T follicular helper cell (primary cell): ENCODE data around the gene CLSTN1.
"Not testable (repeated sequence)": the region's sequence is repeated elsewhere in the genome, so short reads cannot be mapped to it uniquely, and the experiment has no call there.

Experiments
- DNase-seq: peaks from one replicate; pipeline ENCODE4 v3.0.0-alpha.2; 2020; ENCODE audit warnings: low read depth

CLSTN1 gene

DNA sequence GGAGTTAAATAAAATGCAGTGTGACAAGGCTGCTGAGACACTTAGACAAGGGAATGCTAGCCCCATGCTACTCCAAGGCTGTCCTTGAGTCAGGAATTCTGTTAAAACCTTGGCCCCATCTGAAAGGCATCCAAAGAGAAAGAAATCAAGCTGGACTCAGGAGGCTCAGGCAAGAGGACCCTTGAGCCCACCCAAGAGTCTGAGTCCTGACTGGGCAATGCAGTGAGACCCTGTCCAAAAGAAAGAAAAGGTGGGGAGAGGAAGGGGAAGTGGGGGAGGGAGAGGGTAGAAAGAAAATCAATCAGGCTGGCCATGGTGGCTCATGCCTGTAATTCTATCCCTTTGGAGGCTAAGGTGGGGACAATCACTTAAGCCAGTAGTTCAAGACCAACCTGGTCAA is 26.7 kb downstream of the CLSTN1 start:
- no peak for DNase-seq

DNA sequence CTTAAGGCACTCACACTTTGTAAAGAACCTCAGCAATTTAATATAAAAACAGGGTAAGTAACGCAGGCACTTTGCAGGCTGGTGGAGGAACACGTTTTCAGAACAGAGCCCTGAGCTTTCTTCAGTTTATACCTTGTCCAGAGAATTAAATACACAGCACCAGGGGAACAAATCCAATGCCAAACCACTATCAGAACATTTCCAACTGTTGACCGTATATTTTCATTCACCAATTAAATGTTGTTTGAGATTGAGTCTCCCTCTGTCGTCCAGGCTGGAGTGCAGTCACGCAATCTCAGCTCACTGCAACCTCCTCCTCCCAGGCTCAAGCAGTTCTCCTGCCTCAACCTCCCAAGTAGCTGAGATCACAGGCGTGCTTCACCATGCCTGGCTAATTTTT is 29.7 kb downstream of the CLSTN1 start:
- no peak for DNase-seq

DNA sequence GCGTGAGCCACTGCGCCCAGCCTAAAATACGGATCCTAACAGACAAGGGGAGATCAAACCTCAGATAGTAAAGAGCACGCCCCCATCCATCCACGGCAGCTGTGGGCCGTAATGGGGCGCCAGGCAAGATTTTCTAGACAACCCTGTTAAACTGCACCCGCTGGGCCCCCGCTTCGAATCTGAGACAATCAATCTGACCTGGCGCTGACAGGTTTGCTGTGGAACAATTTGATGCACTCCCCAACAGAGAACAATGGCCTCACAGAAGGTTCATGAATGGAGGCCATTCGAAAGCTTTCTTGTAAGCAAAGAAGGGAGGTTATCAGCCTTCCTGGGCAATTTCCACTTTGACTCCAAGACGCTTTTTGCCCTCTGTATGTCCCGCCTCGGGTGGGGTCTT is 30.5 kb downstream of the CLSTN1 start:
- DNase-seq: no peak

DNA sequence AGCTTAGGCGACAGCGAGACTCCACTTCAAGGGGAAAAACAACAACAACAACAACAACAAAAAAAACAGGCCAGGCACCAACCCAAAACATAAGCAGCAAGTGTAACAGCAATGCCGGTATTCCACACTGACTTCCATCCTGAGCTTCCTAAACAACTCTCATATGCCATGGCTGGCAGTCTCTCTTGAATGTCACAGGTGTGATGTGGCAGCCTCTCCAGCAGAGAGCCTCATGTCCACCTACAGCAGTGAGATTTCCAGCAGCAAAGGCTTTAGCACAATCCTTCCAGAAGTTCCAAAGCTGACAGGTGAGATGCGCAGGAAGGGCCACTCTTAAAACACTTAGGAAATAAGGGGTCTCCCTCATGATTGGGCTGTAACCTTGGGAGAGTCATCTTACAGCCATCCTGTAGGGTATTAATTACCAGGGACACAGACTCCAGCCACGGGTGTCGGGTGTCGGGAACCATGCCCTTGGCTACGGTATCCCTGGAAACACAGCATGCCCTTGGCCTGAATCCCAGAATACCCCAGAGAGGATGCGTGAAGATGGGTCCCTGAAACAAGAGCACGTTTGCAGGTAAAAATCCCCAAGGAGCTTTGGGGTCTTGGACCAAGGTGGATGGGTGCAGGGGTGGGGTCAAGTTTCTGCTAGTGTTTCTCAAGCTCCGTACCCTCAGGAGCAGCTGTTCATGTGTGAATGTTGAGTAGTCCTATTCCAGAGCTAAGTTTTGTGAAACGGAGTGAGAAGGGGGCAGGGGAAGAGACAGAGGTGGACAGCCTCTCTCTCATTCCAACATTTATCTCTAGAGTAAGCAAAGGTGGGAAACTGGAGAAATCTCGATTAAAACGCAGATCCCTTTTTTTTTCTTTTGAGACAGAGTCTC is 31.4 kb downstream of the CLSTN1 start:
- no peak for DNase-seq

DNA sequence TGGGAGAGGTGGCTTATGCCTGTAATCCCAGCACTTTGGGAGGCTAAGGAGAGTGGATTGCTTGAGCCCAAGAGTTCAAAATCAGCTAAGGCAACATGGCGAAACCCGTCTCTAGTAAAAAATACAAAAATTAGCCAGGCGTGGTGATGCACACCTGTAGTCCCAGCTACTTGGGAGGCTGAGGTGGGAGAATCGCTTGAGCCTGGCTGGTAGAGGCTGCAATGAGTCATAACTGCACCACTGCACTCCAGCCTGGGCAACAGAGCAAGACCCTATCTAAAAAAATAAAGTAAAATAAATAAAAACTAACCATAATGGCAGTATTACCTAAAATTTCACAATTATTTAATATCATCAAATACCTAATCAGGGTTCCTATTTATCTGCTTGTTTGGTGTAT is 34.1 kb downstream of the CLSTN1 start:
- DNase-seq: not testable (repeated sequence)

DNA sequence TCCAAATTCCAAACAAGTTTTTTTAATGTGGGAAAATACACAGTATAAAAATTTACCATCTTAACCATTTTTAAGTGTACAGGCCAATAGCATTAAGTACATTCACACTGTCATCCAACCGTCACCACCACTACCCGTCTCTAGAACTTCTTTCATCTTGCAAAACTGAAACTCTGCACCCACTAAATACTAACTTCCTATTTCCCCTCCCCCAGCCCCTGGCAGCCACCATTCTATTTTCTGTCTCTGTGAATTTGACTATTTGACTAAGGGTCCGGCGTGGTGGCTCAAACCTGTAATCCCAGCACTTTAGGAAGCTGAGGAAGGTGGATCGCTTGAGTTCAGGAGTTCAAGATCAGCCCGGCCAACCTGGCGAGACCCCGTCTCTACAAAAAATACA is 36.1 kb downstream of the CLSTN1 start:
- peak; percentile 44 for DNase-seq

DNA sequence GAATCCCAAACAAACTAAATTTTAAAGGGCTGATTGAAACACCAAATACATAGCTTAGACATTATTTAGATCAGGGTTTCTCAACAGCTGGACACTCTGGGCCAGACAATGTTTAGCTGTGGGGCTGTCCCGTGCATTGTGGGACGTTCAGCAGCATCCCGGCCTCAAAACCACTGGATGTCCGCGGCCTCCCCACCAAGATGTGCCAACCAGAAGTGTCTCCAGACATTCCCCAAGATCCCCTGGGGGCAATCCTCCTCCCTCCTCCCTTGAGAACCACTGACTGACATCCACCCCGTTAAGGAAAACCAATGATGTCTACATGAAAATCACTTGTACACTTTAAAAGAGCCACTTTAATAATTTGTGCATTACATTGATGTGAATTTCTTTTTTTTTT is 38.4 kb downstream of the CLSTN1 start:
- no peak for DNase-seq

DNA sequence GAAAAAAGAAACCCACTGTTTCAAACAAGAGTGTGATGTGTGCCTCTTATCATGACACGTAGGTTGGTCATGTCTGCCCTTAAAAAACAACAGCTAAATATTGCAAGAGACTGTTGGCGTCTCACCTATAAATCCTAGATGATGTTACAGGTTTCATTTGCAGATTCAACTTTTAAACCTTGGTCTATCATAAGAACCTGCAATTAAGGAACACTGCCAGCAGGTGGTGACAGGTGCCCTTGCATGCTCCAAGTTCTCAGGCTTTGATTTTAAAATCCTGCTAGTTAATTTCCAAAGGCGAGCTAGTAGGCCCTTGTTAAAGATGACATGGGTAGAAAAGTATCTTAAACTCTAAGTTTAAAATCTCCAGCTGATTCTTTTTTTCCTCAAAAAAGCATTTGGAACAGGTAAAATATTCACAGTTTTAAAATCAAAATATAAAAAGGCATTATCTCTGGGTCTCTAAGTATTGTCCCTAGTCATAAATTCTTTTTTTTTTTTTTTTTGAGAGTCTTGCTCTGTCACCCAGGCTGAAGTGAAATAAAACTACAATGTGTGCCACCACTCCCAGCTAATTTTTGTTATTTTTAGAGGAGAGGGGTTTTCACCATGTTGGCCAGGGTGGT is 39.1 kb downstream of the CLSTN1 start:
- DNase-seq: peak; percentile 61

DNA sequence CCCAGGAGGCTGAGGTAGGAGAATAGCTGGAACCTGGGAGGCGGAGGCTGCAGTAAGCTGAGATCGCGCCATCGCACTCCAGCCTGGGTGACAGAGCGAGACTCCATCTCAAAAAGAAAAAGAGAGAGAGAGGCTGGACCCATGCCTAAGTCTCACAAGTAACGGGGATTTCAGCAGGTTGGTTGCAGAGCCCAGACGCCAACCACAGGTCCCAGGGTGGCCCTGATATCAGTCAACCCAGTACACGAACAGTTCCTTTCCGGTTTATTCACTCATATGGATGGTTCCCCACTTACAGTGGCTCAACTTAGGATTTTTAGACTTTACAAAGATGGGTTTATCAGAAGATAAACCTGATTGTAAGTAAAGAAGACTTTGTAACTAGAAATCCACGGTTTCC is 40.9 kb downstream of the CLSTN1 start:
- DNase-seq: no peak

DNA sequence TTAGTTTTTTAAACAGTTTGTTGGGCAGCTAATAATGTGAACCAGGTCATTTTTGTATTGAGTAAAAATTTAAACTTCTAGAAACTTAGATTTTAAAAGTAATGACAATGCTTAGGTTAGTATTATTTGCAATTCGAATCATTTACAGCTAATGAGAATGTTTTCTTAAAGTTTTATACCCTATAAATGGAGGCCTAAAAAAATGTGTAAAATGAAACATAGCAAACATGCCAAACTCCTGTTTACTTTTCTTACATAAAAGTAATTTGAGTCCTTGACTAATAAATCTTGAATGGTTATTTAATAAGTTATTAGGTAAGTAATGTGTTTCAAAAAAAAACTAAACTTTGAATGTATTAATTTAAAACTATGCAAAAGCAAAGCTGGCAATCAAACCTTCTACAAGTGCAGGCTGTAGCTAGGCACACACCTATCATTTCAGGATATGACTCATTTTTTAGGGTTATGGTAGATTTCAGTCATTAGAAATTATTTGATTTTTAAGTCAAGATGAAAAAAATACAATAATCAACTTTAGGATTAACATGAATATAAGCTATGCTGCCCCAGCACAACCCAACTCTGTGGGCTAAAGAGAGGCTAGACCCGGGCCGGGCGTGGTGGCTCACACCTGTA is 41.5 kb downstream of the CLSTN1 start:
- no peak for DNase-seq

DNA sequence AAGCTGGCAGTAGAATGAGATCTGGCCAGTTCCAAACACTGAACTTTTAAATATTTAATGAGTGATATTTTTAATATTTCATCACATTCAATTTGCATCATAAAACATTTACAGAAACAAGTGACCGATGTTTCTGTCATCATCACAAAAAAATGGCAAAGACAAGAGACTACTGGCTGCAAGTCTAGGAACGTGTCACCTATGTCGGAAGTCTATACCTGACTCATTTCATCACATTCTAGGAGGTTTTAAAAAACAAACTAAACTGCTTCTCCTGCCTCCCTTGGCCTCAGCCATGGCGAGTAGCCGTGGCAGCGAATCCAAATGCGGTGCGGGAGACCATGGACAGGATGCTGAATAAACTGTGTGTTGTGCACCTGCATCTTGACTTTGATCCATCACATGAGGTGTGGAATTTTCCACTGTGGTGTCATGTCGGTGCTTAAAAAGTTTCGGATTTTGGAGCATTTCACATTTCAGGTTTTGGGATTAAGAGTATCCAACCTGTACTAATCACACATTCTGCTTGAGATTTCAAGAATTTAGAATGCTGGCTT is 43.1 kb downstream of the CLSTN1 start:
- no peak for DNase-seq

DNA sequence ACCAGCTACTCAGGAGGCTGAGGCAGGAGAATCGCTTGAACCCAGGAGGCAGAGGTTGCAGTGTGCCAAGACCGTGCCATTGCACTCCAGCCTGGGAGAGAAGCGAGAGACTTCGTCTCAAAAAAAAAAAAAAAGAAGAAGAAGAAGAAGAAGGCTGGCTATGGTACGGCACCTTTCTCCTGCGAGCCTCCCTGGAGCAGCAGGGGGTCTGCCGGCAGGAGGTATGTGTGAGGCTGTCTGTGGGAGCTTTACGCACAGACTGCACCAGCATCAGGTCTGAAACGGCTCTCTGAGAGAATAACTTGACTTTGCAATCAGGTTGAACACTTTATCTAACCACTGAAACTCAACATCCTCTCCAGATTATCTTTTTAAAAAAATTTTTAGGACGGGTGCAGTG is 44.9 kb downstream of the CLSTN1 start:
- DNase-seq: no peak

DNA sequence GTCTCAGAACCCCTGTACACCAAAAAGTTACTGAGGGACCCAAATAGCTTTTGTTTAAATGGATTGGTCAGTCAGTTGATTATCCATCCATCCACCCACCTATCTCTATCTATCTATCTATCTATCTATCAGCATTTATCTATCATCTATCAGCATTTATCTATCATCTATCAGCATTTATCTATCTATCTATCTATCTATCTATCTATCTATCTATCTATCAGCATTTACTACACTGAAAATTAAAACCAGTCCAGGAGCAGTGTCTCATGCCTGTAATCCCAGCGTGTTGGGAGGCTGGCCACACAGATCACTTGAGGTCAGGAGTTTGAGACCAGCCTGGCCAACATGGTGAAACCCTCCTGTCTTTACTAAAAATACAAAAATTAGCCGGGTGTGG is 47.1 kb downstream of the CLSTN1 start:
- no peak for DNase-seq

DNA sequence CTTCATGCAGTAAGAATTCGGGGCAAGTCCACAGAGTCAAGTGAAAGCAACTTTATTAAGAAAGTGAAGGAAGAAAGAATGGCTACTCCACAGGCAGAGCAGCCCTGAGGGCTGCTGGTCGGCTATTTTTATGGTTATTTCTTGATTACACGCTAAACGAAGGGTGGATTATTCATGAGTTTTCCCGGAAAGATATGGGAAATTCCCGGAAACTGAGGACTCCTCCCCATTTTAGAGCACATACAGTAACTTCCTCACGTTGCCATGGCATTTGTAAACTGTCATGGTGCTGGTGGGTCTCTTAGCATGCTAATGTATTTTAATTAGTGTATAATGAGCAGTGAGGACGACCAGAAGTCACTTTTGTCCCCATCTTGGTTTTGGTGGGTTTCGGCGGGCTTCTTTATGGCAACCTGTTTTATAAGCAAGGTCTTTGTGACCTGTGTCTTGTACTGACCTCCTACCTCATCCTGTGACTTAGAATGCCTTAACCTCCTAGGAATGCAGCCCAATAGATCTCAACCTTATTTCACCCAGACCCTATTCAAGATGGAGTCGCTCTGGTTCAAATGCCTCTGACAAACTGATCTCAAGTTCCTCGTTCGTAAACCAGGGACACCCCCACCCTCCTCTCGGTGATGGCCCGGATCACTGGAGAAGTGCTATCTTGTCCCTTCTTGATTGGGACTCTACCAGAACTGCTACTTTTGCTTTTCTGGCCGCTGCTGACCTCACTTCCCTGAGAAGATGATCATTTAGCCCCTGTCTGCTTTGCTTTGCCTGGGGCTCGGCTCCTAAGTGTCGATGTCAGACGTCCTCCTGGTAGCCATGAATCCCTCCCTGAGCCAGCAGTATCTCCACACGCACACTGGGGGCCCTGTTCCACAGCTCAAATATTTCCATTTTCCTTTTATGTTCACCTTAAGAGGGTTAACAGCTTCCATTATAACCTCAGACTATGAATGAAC is 48.8 kb downstream of the CLSTN1 start:
- no peak for DNase-seq

DNA sequence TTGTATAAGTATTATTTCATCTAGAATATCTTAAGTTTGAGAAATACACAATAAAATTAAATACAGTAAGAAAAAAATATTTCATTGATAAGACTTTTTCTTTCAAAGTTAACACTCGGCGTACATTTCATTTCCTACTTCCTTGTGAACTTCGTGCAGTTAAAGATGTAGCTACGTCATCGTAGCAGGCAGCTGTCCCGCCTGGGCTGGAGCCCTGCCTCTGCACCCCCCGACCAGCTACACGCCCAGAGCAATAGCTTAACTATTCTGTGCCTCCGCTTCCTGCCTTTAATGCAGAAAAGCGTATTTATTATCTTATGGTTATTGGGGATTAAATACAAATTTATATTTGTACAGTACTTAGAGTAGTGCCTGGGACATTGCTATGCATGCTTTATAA is 53.5 kb downstream of the CLSTN1 start:
- no peak for DNase-seq

DNA sequence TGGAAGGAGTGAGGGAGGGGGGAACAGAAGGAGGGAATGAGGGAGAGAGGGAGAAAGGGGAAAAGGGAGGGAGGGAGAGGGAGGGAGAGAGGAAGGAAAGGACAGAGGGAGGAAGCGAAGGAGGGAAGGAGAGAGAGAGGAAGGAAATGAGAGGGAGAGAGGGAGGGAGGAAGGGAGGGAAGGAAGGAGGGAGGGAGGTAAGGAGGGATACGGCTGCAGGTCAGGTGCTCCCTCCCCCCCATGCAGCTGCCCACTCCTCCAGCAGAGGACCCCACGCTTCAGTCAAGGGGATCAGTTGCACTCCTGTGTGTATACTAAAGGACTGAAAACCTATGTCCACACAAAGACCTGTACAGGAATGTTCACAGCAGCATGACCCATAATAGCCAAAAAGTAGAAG is 54.8 kb downstream of the CLSTN1 start:
- DNase-seq: no peak

DNA sequence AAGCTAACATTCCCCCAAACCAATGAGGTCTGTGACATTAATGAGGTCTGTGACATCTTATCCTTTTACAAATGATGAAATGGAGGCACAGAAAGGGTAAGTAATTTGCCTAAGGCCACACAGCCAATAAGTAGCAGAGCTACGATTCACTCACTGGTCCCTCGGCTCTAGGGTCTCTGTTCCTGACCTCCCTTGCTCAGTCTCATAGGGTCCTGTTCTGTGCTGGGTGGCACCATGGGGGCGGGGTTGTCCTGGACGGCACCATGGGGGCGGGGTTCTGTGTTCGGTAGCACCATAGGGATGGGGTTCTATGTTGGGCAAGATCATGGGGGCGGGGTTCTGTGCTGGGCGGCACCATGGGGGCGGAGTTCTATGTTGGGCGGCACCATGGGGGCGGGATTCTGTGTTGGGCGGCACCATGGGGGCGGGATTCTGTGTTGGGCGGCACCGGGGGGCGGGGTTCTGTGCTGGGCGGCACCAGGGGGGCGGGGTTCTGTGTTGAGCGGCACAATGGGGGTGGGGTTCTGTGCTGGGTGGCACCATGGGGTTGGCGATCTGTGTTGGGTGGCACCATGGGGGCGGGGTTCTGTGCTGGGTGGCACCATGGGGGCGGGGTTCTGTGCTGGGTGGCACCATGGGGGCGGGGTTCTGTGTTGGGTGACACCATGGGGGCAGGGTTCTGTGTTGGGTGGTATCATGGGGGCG is 55.6 kb downstream of the CLSTN1 start:
- DNase-seq: no peak

DNA sequence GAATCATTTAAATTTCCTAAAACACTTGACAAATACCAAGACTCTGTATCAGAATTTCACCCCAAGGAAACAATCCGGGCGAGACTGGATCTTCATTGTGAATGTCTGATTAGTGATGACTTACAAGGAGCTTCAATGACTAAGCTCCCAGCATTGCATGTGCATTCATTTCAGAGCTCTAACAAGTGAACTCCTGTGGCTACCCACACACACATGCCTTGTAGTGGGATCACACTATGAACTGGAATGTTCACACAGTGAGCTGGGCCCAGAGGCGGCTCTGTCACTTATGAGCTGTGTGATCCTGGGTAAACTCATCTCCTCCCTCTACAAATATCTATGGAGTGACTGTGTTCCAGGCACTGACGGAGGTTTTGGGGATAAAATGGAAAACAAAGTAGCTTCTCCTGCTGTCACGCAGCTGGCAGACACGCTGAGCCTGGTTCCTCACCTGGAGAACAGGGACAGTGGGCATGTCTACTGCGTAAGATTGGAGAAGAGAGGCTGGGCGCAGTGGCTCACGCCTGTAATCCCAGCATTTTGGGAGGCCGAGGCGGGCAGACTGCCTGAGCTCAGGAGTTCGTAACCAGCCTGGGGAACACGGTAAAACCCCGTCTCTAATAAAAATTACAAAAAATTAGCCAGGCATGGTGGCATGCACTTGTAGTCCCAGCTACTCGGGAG is 56.9 kb downstream of the CLSTN1 start:
- DNase-seq: no peak

DNA sequence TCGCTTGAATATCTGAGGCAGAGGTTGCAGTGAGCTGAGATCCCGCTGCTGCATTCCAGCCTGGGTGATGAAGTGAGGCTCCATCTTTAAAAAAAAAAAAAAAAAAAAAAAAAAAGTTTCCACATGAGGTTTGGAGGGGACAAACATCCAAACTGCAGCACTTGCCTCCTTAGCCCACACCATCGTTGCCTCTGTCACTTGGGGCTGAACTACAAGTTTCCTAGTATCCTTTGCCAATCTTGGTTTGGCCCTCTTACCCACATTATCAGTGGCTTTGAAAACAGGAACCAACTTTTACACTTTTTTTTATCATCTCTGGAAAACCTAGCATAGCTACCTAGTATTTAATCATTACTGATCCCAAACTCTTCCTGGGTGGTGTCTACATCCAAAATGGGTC is 59.2 kb downstream of the CLSTN1 start:
- DNase-seq: no peak

DNA sequence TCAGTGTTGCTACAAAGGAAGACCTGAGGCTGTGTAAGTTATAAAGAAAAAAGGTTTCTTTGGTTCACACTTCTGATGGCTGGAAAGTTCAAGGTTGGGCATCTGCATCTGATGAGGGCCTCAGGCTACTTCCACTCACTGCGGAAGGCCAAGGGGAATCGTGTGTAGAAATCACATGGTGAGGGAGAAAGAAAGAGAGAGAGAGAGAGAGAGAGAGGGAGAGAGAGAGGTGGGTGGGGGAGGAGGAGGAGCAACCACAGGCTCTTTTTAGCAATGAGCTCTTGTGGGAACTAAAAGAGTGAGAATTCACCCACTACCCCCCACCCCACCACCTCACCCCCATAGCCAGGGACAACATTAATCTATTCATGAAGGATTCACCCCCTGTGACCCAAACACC is 59.9 kb downstream of the CLSTN1 start:
- no peak for DNase-seq
